HuH-7 (cell line): Measurements from ENCODE around the gene ABLIM2.
A peak's percentile ranks its signal among the peaks of the same experiment; 100 is the strongest.
"Not testable (repeated sequence)": the region's sequence is repeated elsewhere in the genome, so short reads cannot be mapped to it uniquely, and the experiment has no call there.

Source experiments
- DNase-seq: peaks from one replicate; pipeline ENCODE4 v3.0.0; 2011; ENCODE audit warnings: low spot score

ABLIM2 gene

DNA sequence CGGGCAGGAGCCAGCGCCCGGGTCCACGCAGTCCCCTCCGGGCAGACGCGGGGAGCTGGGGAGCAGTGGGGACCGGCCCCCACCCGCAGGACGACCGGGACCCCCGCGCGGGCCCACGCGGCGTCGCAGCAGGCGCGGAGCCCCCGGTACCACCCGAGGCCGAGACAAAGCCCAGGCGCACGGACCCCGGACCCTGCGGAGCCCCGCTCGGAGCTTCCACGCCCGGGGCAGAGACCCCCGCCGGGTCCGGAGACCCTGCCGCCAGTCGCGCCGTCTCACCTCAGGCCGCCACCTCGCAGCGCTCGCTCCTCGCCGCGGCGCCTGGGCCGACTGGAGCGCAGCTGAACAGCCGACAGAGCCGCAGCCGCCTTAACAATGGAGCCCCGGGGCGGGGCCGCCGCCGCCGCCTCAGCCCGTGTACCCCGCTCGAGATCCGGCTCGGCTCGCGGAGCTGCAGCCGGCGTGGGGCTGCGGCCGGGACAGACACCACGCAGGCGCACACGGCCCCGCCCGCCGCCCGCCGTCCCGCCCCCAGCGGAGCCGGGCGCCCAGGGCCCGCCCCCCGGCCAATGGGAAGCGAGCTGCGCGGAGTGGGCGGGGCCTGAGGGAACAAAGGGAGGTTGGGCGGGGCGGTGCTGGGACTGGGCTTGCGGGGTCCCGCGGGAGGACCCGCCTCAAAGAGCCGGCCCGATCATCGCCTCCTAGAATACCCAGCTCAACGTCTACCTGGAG is 219.1 kb downstream of the ABLIM2 start, which contains the start of gene AFAP1:
AFAP1 (minus strand) TSS at position 485 of the 732 bp plus-strand sequence. CDS start 67,783 bp downstream, outside the sequence.
- peak; percentile 93 for DNase-seq

DNA sequence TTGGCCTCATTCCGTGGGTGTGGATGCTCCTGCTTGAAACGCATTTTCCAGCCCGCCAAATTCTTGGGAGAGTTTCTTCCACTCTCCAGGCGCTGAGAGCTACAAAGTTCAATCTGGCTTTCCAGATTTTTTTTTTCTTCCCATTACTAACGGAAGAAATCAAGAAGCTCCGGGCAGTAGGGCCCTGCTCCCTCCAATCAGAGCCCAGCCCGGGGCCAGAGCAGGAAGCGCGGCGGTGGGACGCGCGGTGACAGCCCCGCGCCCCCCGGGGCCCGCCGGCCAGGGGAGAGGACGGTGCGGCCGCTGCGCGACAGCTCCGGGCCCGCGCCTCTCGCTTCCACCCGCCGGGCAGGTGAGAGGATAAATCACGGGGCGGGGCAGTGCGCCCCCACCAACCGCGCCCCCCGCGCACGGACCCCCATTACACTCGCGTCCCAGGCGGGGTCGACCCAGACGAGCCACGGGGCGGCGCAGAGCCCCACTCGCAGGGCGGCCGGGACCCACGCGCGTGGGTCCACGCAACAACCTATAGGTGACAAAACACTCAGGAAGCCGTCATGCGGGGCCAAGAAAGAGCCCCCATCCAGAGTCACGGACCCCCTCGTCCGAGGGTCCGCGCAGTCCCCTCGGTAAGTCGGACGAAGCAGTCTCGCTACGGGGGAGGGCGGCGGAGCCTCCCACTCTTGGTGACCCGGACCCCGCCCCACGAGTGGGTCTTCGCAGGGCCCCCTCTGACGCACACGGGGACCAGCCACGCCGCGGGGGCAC is 219.8 kb downstream of the ABLIM2 start:
- no peak for DNase-seq

DNA sequence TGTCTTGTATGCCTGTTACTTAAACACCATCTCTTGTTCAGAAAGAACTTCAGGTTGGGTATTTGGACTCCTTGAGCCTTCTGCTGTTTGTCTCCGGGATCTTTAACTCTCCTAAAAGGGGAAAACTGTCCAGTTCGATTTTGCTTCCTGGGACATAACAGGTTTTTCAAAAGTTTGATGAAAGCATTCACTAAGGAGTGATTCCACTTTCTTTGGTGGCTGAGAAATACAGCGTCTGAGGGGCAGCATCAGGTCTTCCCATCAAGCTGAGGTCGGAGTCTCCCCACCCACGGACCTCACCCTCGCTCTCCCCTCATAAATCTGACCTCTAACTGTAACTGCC is 220.4 kb downstream of the ABLIM2 start:
- DNase-seq: no peak

DNA sequence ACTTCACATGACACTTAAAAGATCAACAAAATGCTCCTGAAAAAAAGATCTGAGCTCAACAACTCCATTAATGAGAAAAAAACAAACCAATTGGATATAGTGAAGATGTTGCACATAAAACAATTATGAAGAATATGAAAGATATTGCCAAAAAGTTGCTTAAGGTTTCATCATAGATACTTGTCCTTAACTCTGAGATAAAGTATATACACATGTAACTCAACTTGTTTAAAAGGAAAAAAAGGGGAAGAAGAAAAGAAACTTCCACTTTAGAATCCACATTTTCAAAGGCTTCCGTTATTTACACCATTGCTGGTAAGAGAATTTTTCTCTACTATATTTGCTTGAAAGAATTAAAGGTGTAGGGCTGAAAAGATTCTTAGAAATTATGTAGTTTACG is 221.6 kb downstream of the ABLIM2 start:
- DNase-seq: no peak

DNA sequence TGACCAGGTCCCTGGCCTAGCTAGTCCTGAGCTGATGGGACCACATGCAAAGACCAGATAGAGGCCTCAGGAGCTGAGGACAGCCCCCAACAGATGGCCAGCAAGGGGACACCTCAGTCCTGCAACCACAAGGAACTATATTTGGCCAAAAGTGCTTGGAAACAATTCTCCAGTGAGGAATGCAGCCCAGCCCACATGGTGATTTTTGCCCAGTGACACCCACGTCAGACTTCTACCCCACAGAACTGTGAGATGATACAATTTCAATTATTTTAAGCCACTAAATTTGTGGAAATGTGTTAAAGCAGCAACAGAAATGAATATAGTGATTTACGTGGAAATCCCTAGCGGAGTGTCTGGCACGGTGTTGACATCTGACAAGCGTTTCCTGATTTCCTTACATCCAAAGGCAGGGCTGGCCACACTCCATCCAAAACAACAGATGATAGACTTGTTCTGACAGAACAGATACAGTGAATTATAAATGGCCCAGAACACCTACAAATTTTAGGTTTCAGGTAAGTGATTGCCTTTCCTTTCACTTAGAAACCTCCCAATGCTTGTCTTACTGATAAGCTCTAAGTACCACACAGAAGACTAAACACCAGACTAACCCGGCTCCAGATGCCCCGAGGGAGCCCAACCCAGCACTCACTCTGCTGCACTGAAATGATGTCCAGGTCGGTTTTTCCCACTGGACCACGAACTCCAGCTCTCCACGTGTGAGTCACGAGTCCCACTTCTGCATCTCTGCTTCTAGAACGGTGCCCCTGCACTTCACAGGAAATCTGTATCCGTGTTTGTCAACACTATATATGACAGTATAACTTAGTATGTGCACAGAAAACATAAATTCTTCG is 224.7 kb downstream of the ABLIM2 start:
- no peak for DNase-seq

DNA sequence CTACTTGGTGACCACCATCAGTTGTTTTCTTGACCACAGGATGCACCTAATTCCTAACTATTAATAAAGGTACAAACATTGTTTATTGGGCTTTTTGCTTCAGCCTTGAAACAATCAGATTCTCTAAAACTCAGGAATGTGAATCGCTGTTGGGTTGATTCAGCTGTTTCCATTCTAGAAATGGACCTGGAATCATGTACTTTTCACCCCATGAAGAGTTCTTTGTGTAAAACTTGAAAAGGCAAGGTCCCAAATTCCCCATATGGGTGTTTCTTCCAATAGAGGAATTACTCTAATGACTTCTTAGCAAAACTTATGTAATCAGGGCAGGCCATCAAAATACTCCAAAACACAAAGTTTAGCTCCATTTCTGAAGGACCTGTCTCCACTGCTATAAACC is 226.3 kb downstream of the ABLIM2 start:
- no peak for DNase-seq

DNA sequence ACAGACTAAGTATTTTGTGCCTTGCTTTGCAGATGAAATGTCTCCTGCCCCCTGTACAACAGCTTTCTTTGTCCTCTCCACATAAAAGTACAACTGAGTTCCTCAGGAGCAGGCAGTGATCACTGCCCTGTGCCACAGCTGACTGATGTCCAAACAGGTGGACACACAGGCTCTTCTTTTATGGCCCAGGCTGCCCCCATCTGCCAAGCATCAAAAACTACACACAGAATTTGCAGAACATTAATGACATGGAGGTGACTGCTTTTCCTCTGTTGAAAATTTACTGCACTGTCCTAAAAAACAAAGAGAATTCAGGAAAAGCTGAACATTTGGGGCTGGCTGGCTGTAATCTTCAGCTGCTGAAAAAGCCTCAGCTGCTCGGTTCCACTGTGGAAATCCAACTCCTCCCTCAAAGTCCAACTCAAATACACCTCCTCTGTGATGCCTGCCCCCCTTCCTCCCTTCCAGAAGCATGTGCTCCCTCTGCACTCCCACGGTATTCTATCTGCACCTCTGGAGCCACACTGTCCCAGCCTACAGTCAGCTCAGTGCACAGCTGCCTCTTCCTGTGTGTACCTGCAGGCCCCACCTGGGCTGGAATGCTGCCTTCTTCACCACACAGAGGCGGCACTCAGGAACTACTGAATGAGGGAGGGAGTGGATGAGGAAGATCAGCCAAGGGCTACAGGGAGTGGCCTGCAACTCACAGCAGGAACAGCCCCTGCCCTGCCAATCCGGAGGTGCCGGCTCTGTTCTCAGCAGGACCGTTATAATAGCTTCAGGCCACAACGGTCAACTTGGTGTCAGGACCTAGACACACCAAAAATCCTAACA is 229.3 kb downstream of the ABLIM2 start:
- no peak for DNase-seq

DNA sequence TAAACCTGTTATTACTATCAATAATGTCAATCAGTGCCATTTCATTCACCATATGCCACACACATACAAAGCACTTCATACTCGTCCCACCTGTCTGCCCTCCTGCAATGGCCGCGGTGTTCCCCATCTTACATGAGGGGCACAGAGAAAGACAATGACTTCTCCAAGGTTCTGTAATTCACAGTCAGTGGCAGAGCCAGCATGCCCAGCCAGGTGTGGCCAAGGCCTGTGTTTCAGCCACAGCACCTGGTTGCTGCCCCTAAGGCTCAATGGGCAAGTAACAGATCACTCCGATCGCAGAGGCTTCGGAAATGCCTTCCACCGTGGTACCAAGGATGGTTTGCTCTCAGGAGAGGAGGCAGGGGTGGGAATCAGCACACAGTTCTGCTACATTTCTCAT is 229.9 kb downstream of the ABLIM2 start:
- DNase-seq: no peak

DNA sequence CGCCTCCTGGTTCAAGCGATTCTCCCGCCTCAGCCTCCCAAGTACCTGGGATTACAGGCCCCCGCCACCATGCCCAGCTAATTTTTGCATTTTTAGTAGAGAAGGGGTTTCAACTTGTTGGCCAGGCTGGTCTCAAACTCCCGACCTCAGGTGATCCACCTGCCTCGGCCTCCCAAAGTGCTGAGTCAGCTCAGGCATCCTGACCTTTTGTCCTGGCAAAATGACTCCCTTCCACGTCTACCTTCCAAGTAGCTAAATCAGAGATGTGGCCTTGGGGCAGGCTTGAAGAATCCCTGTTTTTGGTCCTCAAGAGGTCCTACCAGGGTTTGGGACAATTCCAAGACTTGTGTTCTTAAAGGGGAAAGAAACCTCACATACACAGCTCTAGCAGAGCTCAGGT is 231.8 kb downstream of the ABLIM2 start:
- DNase-seq: no peak

DNA sequence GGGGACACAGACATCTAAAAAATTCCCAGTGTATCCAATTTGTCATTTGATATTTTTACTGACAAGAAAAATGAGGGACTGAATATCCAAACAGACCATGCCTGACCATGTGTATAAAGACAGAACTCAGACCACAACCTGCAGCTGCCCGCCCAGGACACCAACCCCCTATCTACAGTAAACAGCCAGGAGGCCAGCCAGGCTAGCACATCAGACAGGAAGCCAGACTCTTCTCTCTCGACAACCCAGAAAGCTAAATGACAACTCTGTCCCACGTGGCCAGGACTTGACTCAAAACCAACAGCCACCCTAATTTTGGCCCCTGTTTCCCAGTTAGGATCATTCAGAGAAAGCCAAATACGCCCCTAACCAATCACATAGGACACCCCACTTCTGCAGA is 234.0 kb downstream of the ABLIM2 start:
- DNase-seq: no peak

DNA sequence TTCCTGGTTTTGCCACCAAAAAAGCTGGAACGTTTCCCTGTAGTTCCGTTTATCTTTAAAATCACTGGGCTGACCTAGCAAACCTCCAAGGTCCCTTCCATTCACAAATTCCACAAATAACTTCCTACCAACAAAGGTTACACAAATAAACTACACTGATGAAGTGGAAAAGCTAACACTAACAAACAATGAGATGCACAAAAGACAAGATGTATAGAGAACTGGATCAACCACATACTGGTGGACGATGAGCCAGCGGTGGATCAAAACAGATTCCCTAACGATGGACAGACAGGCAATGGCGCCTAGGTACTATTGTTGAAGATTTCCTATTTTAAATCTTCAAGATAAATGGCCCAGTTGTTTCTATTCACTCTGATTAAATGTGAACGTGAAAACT is 234.4 kb downstream of the ABLIM2 start:
- DNase-seq: no peak

DNA sequence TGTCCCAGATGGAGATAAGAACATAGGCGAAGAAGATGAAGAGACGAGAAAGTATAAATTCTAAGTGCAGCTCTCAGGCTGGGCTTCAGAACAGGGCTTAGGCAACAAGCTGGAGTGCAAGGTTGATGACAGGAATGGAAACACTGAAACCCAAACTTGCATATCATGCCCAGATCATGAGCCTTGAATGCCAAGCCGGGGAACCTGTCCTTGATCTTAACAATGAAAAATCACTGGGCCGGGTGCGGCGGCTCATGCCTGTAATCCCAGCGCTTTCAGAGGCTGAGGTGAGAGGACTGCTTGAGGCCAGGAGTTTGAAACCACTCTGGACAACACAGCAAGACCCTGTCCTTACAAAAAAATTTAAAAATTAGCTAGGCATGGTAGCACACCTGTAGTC is 236.1 kb downstream of the ABLIM2 start:
- DNase-seq: no peak

DNA sequence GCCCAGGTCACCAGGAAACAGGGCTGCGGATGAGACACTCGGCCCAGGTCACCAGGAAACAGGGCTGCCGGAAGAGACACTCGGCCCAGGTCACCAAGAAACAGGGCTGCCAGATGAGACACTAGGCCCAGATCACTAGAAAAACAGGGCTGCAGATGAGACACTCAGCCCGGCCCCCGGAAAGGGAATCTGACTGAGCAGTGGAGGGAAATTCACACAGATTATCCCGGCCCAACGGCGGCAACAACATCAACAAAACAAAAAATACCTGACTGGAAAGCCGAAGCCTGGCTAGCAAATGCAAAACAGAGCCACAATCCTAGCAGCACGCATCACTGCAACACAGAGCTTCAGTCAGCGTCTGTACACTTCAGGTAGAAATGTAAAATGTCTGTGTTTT is 239.6 kb downstream of the ABLIM2 start:
- DNase-seq: no peak

DNA sequence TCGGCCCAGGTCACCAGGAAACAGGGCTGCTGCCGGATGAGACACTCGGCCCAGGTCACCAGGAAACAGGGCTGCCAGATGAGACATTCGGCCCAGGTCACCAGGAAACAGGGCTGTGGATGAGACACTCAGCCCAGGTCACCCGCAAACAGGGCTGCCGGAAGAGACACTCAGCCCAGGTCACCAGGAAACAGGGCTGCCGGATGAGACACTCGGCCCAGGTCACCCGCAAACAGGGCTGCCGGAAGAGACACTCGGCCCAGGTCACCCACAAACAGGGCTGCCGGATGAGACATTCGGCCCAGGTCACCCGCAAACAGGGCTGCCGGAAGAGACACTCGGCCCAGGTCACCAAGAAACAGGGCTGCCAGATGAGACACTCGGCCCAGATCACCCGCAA is 240.4 kb downstream of the ABLIM2 start:
- not testable (repeated sequence) for DNase-seq

DNA sequence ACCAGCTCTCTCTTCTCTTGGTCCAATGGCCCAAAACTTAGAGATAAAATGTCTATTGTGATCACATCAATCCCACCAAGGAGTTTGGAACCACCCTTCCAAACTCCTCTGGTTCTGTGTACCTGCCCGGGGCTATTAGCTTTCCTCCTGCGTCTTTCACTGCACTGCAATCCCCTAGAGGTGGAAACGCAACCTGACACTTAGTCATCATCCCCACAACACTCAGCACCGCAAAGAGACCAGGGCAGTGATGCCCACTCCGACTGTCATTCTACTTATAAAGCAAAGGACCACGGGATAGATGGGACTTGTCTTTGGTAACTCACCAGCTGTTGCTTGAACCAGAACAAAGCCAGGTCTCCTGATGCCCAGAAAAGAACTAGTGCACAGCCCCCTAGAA is 240.9 kb downstream of the ABLIM2 start:
- no peak for DNase-seq

DNA sequence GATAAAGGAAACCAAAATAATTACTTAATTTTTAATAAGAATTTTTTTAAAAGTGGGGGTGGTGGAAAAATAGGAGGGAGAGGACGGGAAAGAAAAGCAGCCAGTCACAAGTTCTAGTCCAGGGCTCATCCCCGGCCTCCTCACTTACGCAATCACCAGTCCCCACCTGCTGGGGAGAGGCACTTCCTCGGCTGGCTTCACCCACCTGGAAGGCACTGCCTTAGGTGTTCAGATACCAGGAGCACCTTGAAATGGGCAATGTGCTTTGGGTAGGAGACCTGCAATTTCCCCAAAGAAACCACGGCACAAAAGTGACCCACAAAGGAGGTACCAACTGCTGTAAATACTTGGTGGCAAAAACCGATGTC is 242.8 kb downstream of the ABLIM2 start:
- no peak for DNase-seq
